GM23338 (cell line): Measurements from ENCODE around the gene RBM19. TPM values are rescaled to one million over a fixed set of nuclear protein-coding genes. Genes with fewer than 3 reads are reported as not detected.

Source experiments
- CREB1 ChIP-seq: fragments of 250-450 bp; sonication (Bioruptor Pico); IDR thresholded peaks from 2 replicates; pipeline ENCODE4 v1.5.0; 2020; ENCODE audit warnings: low read depth, mild to moderate bottlenecking, moderate library complexity
- ETS1 ChIP-seq: IDR thresholded peaks from 2 replicates; pipeline ENCODE4 v1.6.1; 2016; ENCODE audit warnings: antibody characterized with exemption
- EZH2 ChIP-seq: fragments of 200-600 bp; sonication (generic); IDR thresholded peaks from one replicate; pipeline ENCODE4 v1.8.0; 2017; ENCODE audit warnings: antibody characterized with exemption, mild to moderate bottlenecking, low read depth; ENCODE audit not compliant: unreplicated experiment
- EZH2phosphoT487 ChIP-seq: fragments of 200-600 bp; sonication (generic); IDR thresholded peaks from one replicate; pipeline ENCODE4 v1.8.1; 2018; ENCODE audit warnings: antibody characterized with exemption; ENCODE audit not compliant: unreplicated experiment
- JUNB ChIP-seq: IDR thresholded peaks from one replicate; pipeline ENCODE4 v1.6.1; 2016; ENCODE audit warnings: antibody characterized with exemption; ENCODE audit not compliant: unreplicated experiment
- POLR2AphosphoS5 ChIP-seq: IDR thresholded peaks from 2 replicates; pipeline ENCODE4 v1.6.1; 2016; ENCODE audit warnings: antibody characterized with exemption, low read depth
- STAT1 ChIP-seq: IDR thresholded peaks from one replicate; pipeline ENCODE4 v1.6.1; 2016; ENCODE audit warnings: antibody characterized with exemption; ENCODE audit not compliant: unreplicated experiment
- ZNF331 ChIP-seq: fragments of 250-450 bp; sonication (Bioruptor Pico); IDR thresholded peaks from 2 replicates; pipeline ENCODE4 v1.5.0; 2020; ENCODE audit warnings: low read depth, mild to moderate bottlenecking, moderate library complexity
- ZNF462 ChIP-seq: fragments of 250-450 bp; sonication (Bioruptor Pico); IDR thresholded peaks from 2 replicates; pipeline ENCODE4 v1.5.0; 2020; ENCODE audit warnings: mild to moderate bottlenecking, moderate library complexity
- polyA plus RNA-seq: library from polyadenylated mRNA; unstranded; fragments of >200 nt; fragmentation: Nextera tagmentation; extraction: Ambion mirVana; gene quantifications from 2 replicates; pipeline ENCODE4 v1.2.1, GENCODE V29; 2016
- total RNA-seq: library from RNA; depleted of rRNA; stranded (reverse); fragments of >200 nt; shearing (Covaris generic); gene quantifications from 2 replicates; pipeline ENCODE4 v1.2.3, GENCODE V29; 2014
- TF ChIP-seq, protein P1 (sequence below): IDR thresholded peaks from one replicate; pipeline ENCODE4 v1.6.1; 2018; ENCODE audit warnings: antibody characterized with exemption; ENCODE audit not compliant: unreplicated experiment

Gene RBM19
- total and polyA plus RNA-seq, 2 experiments from 2014 or later, result 43.4 to 56.7 TPM

DNA sequence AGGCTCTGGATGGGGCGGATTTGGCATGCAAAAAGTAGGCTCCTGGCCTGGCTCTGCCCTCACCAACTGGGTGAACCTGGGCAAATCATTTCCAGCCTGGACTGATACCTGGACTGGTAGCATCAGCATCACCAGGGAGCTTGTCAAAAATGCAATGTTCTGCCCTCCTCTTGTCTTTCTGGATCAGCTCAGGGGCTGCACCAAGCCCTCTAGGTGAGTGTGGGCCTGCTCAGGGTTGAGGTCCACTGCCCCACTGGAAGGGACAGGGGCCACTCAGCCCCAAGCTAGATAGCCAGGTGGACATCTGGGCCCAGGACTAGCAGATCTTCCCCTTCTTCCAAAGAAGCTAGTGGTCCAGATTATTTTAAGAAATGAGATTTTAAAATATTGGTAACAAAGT lies 99.6 kb downstream of the RBM19 start (continued):
- TF ChIP-seq ZNF462 (CRISPR knock-in tag), result no peak
- no peak for TF ChIP-seq ZNF331 (CRISPR knock-in tag)
- TF ChIP-seq, protein P1, sequence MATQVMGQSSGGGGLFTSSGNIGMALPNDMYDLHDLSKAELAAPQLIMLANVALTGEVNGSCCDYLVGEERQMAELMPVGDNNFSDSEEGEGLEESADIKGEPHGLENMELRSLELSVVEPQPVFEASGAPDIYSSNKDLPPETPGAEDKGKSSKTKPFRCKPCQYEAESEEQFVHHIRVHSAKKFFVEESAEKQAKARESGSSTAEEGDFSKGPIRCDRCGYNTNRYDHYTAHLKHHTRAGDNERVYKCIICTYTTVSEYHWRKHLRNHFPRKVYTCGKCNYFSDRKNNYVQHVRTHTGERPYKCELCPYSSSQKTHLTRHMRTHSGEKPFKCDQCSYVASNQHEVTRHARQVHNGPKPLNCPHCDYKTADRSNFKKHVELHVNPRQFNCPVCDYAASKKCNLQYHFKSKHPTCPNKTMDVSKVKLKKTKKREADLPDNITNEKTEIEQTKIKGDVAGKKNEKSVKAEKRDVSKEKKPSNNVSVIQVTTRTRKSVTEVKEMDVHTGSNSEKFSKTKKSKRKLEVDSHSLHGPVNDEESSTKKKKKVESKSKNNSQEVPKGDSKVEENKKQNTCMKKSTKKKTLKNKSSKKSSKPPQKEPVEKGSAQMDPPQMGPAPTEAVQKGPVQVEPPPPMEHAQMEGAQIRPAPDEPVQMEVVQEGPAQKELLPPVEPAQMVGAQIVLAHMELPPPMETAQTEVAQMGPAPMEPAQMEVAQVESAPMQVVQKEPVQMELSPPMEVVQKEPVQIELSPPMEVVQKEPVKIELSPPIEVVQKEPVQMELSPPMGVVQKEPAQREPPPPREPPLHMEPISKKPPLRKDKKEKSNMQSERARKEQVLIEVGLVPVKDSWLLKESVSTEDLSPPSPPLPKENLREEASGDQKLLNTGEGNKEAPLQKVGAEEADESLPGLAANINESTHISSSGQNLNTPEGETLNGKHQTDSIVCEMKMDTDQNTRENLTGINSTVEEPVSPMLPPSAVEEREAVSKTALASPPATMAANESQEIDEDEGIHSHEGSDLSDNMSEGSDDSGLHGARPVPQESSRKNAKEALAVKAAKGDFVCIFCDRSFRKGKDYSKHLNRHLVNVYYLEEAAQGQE, result no peak
- TF ChIP-seq STAT1, result no peak
- TF ChIP-seq EZH2phosphoT487, result no peak
- no peak for TF ChIP-seq EZH2
- TF ChIP-seq CREB1 (CRISPR knock-in tag), result no peak
- no peak for TF ChIP-seq POLR2AphosphoS5
- no peak for TF ChIP-seq JUNB
- no peak for TF ChIP-seq ETS1
